ENCODE data around the gene PLXDC2.
"Not testable (repeated sequence)": the region's sequence is repeated elsewhere in the genome, so short reads cannot be mapped to it uniquely, and the experiment has no call there.

The PLXDC2 gene

DNA sequence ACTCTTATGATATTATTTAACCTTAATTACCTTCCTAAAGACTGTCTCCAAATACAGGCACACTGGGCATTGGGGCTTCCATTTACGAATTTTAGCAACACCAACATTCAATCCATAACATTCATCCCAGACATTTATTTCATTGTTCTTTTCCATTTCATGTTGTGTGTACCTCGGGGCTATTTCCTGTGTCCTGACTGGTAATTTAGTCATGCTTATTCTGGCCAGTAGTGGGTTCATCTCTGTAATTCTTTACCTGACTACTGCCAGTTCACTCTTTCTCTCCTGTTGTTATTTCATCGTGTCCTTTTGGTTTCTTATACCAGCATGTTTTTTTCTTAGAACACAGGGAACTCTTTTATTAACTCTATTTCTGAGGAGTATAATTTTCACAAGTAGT is 225.7 kb downstream of the PLXDC2 start:
- ATAC-seq (ENCODE audit: low read depth) = no peak
- Histone ChIP-seq H3K27ac (ENCODE audit: poor library complexity, severe bottlenecking) (no peak overlapping the region), H3K36me3 (ENCODE audit: low read depth) (no peaks in the 10 kb centered on the region), H3K4me3 (ENCODE audit: severe bottlenecking) (no peak overlapping the region), H3K27me3 (ENCODE audit: insufficient read depth, poor library complexity, severe bottlenecking) (no peaks in the 10 kb centered on the region), H3K4me1 (ENCODE audit: insufficient read depth, poor library complexity, severe bottlenecking) (no peaks in the 10 kb centered on the region), H3K9me3 (ENCODE audit: severe bottlenecking) (no peaks in the 10 kb centered on the region)
- no peak for DNase-seq (ENCODE audit: low spot score)
- TF ChIP-seq, protein P1, sequence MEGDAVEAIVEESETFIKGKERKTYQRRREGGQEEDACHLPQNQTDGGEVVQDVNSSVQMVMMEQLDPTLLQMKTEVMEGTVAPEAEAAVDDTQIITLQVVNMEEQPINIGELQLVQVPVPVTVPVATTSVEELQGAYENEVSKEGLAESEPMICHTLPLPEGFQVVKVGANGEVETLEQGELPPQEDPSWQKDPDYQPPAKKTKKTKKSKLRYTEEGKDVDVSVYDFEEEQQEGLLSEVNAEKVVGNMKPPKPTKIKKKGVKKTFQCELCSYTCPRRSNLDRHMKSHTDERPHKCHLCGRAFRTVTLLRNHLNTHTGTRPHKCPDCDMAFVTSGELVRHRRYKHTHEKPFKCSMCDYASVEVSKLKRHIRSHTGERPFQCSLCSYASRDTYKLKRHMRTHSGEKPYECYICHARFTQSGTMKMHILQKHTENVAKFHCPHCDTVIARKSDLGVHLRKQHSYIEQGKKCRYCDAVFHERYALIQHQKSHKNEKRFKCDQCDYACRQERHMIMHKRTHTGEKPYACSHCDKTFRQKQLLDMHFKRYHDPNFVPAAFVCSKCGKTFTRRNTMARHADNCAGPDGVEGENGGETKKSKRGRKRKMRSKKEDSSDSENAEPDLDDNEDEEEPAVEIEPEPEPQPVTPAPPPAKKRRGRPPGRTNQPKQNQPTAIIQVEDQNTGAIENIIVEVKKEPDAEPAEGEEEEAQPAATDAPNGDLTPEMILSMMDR (IDR thresholded peaks at IDR 0.05; ENCODE audit: poor library complexity, severe bottlenecking) = no peak

DNA sequence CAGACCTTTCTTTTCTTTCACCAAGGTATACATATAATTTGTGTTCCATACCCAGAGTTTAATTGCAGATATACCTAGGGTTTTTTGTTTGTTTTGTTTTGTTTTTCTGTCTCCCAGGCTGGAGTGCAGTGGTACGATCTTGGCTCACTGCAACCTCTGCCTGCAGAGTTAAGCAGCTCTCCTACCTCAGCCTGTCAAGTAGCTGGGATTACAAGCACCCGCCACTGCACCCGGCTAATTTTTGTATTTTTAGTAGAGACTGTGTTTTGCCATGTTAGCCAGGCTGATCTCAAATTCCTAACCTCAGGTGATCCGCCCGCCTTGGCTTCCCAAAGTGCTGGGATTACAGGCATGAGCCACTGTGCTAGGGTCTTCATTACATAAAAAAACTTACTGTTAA is 228.9 kb downstream of the PLXDC2 start:
- not testable (repeated sequence) for DNase-seq (ENCODE audit: low spot score); H3K27ac ChIP-seq (ENCODE audit: poor library complexity, severe bottlenecking); H3K9me3 ChIP-seq (ENCODE audit: severe bottlenecking); H3K36me3 ChIP-seq (ENCODE audit: low read depth); H3K4me1 ChIP-seq (ENCODE audit: insufficient read depth, poor library complexity, severe bottlenecking); H3K4me3 ChIP-seq (ENCODE audit: severe bottlenecking); H3K27me3 ChIP-seq (ENCODE audit: insufficient read depth, poor library complexity, severe bottlenecking); ATAC-seq (ENCODE audit: low read depth)

DNA sequence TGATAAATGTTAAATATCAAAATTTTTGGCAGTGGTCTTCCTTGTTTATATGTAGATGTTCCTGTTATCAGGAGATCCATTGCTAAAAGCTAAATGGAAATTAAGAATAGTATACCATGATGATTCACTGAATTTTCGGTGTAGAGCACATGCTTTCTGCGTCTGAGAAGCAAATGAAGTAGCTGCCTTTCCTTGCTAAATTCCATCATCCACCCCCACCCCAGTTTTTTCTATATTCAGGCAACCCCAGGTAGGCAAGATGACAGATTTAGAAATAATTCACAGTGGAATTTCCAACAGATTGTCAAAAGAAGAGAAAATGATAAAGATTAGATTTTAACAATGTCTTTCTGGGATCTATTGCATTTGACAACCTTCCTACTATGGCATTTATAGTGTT is 231.9 kb downstream of the PLXDC2 start:
- no peak for ATAC-seq (ENCODE audit: low read depth)

DNA sequence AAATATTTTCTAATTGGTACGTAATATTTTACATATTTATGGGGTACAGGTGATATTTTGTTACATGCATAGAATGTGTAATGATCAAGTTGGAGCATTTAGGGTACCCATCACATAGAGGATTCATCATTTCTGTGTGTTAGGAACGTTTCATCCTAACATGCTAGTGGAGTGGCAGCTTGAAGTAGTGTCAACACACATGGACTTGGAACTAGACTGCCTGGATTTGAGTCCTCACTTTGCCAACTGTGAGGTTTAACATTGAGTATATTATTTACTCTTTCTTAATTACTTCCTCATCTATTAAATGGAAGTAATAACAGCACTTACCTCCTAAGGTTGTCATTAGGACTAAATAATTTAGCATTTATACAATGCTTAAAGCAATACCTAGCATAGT is 241.9 kb downstream of the PLXDC2 start:
- no peaks in the 10 kb centered on the region for H3K27me3 ChIP-seq (ENCODE audit: insufficient read depth, poor library complexity, severe bottlenecking)
- TF ChIP-seq, protein P1 (IDR thresholded peaks at IDR 0.05; ENCODE audit: poor library complexity, severe bottlenecking) = no peak

More for the DNA sequence above, 231.9 kb downstream of the PLXDC2 start:
- Histone ChIP-seq H3K4me1 (ENCODE audit: insufficient read depth, poor library complexity, severe bottlenecking) (no peaks in the 10 kb centered on the region), H3K27me3 (ENCODE audit: insufficient read depth, poor library complexity, severe bottlenecking) (no peaks in the 10 kb centered on the region), H3K27ac (ENCODE audit: poor library complexity, severe bottlenecking) (no peak overlapping the region), H3K9me3 (ENCODE audit: severe bottlenecking) (no peaks in the 10 kb centered on the region), H3K36me3 (ENCODE audit: low read depth) (no peaks in the 10 kb centered on the region), H3K4me3 (ENCODE audit: severe bottlenecking) (no peak overlapping the region)
- TF ChIP-seq, protein P1 (IDR thresholded peaks at IDR 0.05; ENCODE audit: poor library complexity, severe bottlenecking) = no peak
- no peak for DNase-seq (ENCODE audit: low spot score)

DNA sequence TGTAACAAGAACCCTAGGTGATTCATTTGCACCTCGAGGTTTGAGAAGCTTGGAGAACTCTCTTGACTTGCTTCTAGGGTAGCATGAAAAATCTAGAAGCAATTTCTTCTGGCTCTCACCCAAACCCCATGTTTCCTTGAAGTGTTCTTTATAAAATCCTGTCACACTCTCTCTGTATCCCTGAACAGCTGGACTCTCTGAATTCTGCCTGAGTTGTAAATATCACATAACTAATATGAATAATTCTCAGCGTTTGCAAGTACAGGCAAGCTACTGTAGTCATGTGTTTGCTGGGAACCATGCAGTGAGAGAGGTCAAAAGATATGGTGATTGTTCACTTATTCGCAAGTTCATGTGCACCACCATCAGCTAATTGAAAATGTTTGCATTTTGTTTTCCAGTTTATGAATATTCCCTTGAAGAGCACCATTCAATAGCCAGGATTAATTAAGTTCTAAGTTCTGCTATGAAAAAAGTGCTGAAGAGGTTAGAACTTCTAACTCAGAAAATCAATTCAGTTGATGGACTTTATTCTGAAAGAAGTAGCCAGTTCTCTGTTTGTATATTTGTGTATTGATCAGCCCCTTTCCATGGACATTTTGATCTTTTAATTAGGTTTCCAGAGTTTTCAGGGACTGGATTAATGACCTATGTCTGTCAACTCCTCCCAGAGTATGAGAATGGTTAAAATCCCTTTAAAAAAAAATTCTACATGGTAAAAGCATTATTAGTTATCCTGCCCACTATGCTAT is 243.0 kb downstream of the PLXDC2 start:
- no peak for DNase-seq (ENCODE audit: low spot score)
- TF ChIP-seq, protein P1 (IDR thresholded peaks at IDR 0.05; ENCODE audit: poor library complexity, severe bottlenecking) = no peak

More for the DNA sequence above, 241.9 kb downstream of the PLXDC2 start:
- Histone ChIP-seq H3K4me1 (ENCODE audit: insufficient read depth, poor library complexity, severe bottlenecking) (no peaks in the 10 kb centered on the region), H3K9me3 (ENCODE audit: severe bottlenecking) (no peaks in the 10 kb centered on the region), H3K27ac (ENCODE audit: poor library complexity, severe bottlenecking) (no peak overlapping the region), H3K36me3 (ENCODE audit: low read depth) (no peaks in the 10 kb centered on the region), H3K4me3 (ENCODE audit: severe bottlenecking) (no peak overlapping the region)
- ATAC-seq (ENCODE audit: low read depth) = no peak
- no peak for DNase-seq (ENCODE audit: low spot score)

More for the DNA sequence above, 243.0 kb downstream of the PLXDC2 start:
- Histone ChIP-seq H3K4me3 (ENCODE audit: severe bottlenecking) (no peak overlapping the region), H3K4me1 (ENCODE audit: insufficient read depth, poor library complexity, severe bottlenecking) (no peaks in the 10 kb centered on the region), H3K9me3 (ENCODE audit: severe bottlenecking) (no peaks in the 10 kb centered on the region), H3K27me3 (ENCODE audit: insufficient read depth, poor library complexity, severe bottlenecking) (no peaks in the 10 kb centered on the region), H3K27ac (ENCODE audit: poor library complexity, severe bottlenecking) (no peak overlapping the region), H3K36me3 (ENCODE audit: low read depth) (no peaks in the 10 kb centered on the region)
- no peak for ATAC-seq (ENCODE audit: low read depth)

Measured in RWPE2 (cell line).